Fibroblast of pulmonary artery (primary cell): ENCODE measurements around the gene TAF3.

Experiments used
- DNase-seq: peaks from one replicate; pipeline ENCODE4 v3.0.0-alpha.2; 2010; ENCODE audit warnings: low read depth
- H3K4me3 ChIP-seq: replicated peaks from 2 replicates; pipeline ENCODE4 v1.5.1; 2011; ENCODE audit warnings: low read depth, mild to moderate bottlenecking, control low read depth, low read length, moderate library complexity
- TF ChIP-seq, protein P1 (sequence below): IDR thresholded peaks from 2 replicates; pipeline ENCODE4 v1.5.1; 2011; ENCODE audit warnings: mild to moderate bottlenecking, control low read depth, low read length, inconsistent platforms; ENCODE audit errors: missing control alignments

Gene TAF3

DNA sequence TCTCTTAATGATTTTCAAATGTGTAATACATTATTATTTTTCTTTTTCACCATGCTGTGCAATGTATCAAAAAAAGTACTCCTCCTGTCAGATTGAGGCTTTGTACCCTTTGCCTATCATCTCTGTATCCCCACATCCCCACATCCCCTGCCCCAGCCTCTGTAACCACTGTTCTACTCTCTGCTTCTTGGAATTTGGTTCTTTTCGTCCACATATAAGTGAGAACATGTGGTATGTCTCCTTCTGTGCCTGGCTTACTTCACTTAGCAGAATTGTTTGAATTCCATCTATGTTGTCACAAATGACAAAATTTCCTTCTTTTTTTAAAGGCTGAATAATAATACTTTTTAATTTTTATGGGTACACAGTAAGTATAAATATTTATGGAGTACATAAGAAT is 13.8 kb downstream of the TAF3 start:
- DNase-seq: no peak
- TF ChIP-seq, protein P1, sequence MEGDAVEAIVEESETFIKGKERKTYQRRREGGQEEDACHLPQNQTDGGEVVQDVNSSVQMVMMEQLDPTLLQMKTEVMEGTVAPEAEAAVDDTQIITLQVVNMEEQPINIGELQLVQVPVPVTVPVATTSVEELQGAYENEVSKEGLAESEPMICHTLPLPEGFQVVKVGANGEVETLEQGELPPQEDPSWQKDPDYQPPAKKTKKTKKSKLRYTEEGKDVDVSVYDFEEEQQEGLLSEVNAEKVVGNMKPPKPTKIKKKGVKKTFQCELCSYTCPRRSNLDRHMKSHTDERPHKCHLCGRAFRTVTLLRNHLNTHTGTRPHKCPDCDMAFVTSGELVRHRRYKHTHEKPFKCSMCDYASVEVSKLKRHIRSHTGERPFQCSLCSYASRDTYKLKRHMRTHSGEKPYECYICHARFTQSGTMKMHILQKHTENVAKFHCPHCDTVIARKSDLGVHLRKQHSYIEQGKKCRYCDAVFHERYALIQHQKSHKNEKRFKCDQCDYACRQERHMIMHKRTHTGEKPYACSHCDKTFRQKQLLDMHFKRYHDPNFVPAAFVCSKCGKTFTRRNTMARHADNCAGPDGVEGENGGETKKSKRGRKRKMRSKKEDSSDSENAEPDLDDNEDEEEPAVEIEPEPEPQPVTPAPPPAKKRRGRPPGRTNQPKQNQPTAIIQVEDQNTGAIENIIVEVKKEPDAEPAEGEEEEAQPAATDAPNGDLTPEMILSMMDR: no peak
- no peak overlapping the region for H3K4me3 ChIP-seq

DNA sequence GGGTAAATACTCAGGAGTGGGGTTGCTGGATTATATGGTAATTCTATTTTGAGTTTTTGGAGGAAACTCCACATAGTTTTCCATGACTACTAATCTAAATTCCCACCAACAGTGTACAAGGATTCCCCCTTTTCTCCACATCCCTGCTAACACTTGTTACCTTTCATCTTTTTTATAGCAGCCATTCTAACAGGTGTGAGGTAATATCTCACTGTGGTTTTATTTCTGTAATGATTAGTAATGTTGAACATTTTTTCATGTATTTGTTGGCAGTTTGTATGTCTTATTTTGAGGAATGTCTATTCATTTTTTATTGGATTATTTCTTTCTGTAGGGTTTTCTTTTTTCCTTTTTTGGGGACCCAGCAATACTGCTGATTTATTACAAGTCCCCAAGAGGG is 14.9 kb downstream of the TAF3 start:
- no peak overlapping the region for H3K4me3 ChIP-seq
- TF ChIP-seq, protein P1: no peak
- DNase-seq: no peak

DNA sequence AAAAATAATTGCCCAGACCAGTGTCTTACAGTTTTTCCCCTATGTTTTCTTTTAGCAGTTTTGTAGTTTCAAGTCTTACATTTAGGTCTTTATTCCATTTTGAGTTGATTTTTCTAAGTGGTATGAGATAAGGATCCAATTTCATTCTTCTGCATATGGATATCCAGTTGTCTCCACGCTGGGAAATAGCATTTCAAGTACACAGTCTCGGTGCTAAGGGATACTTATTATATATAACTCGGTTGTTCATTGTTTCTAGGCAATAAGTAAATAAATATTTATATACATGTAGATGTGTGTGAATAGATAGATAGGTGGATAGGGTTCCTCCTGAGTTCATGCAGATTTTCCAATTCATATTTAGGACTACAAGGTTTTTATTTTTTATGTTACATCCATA is 16.0 kb downstream of the TAF3 start:
- DNase-seq: no peak
- H3K4me3 ChIP-seq: no peak overlapping the region
- TF ChIP-seq, protein P1: no peak

DNA sequence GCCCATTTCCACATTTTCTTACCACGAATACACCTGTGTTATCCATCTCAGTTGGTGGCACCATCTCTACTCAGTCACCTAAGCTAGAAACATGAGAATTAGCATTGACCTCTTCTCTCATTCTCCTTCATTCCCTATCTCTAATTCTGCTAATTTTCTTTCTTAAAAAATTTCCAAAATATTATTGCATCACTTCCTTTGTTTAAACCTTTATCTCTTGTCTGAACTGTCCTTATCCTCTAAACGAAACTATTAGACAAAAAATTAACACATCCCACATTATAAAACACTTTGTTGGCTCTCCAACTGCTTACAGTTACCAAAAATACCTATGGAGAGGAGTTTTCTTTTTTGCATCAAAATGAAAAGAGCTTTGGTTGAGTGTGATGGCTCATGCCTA is 18.3 kb downstream of the TAF3 start:
- no peak overlapping the region for H3K4me3 ChIP-seq
- no peak for DNase-seq
- TF ChIP-seq, protein P1: no peak

DNA sequence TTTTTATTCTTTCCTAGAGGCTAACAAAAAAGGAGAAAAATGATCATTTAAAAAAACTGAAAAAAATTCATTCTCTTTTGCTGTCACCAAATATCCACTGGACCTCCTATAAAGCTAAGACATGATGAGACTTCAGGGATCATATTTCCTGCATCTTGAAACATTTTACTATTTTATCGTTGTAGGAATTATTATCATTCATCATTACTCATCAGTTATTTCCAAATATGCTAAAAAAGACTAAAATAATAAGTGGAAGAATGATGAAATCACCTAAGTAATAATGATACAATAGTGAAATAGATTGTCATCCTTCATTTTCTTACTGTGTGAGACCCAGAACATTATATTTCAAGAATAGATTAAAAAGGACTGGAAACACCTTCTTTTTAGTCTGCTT is 28.3 kb downstream of the TAF3 start:
- TF ChIP-seq, protein P1: no peak
- DNase-seq: no peak
- H3K4me3 ChIP-seq: no peak overlapping the region

DNA sequence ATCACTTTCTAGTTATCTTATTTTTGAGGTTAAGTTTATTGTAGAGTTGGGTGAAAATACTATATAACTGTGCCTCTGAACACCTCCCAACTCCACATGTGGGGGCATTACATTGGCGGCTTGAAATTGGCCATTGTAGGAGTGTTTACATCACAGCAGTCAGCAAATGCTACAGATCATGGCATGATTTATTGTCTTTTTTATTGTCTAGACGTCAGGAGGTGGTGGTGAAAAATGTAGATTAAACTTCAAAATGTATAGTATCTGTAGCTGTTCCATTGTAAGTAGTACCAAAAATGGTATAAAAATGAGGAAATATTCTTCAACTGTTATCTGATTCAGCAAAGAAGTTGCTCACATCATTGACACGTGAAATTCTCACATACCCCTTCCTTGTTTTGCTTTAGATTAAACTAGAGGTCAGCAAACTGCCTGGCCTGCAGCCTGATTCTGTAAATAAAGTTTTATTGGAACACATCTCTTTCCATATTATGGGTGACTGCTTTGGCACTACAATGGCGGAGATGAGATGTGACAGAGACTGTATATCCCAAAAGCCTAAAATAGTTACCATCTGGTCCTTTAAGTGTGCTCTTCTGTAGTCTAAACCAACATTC is 35.0 kb downstream of the TAF3 start:
- no peak for DNase-seq
- TF ChIP-seq, protein P1: no peak
- H3K4me3 ChIP-seq: no peak overlapping the region

DNA sequence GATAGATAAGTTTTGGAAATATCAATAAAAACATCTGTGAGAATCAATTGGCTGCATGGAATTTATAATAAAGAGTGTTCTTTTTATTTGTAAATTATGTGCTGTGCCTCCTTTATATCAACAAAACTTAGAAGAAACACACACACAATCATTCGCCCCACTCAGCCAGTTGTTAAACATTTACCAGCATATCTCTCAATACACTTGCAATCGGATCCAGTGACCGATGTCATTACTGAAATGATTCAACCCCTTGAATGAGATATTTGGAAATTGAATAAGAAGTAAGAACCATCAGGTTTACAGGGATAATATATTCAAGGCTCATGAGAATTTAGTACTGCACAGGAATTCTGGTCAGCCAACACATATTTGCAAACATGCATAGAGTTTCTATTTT is 35.6 kb downstream of the TAF3 start:
- no peak for DNase-seq
- H3K4me3 ChIP-seq: no peak overlapping the region
- TF ChIP-seq, protein P1: no peak
